ENCODE measurements around the gene EPGN. TPM values are rescaled to one million over a fixed set of nuclear protein-coding genes. Genes with fewer than 3 reads are reported as not detected.

The EPGN gene
- total RNA-seq, 5 donors from 2014 or later (not counting 1 experiment from before 2014, with no cell fraction given), result 0.77 to 4.0 TPM; not detected in 3

DNA sequence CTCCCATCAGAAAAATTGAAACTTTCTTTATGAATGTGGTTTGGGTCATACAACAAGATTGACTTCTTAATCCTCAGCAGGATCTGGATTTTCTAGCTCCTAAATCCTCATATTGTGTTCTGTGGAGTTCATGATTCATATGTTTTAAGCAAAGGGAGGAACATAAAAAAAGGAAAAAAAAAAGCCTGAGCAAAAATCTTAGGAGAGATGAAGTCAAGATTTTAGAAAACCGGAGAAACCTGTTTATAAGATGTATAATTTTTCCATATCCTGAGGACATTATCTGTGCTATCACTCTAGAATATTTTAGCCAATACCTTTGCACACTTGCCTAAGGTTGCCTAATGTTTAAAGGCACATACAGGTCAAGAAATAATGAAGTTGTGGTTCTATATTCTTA lies 49.7 kb downstream of the EPGN start:
- no peak for DNase-seq
- CTCF ChIA-PET, result interaction anchor here in 1 of 2 donors (0.7 kb wide), 1 partner anchor 42 kb away, joined by 3 read pairs; no protein-coding TSS in a partner anchor
- Mint-ChIP-seq H3K9me3 (no peaks in the 10 kb centered on the region), H3K27ac (no peak overlapping the region), H3K27me3 (peaks cover 5 to 6% of the 10 kb centered on the region in 2 donors), H3K4me1 (no peaks in the 10 kb centered on the region), H3K4me3 (no peak overlapping the region), H3K36me3 (no peaks in the 10 kb centered on the region)
- no peaks in the 10 kb centered on the region for H3K4me1 ChIP-seq (ENCODE audit: control insufficient read depth in 1 of 2, extremely low read depth in 1 of 2, insufficient read depth in 2 of 2, low read length in 2 of 2)
- no peaks in the 10 kb centered on the region for H3K36me3 ChIP-seq (ENCODE audit: control insufficient read depth in 2 of 2, extremely low read depth in 1 of 2, insufficient read depth in 1 of 2, low read length in 1 of 2)
- no peak overlapping the region for H3K27ac ChIP-seq (ENCODE audit: low read length)
- no peak for ATAC-seq (replicated peaks in 1 of 4)
- WGBS (ENCODE audit: insufficient coverage), result no CpG with 5 or more reads among the region's 1 CpG
- H3K9me3 ChIP-seq, result no peaks in the 10 kb centered on the region
- H3K27me3 ChIP-seq (replicated peaks in 1 of 2; ENCODE audit: control insufficient read depth in 2 of 2, extremely low read depth in 1 of 2, insufficient read depth in 2 of 2, low read length in 1 of 2), result no peaks in the 10 kb centered on the region
- no peak overlapping the region for H3K4me3 ChIP-seq (ENCODE audit: control insufficient read depth in 1 of 2, extremely low read depth in 1 of 2, low read length in 1 of 2)
- POLR2A ChIA-PET, result no interaction called here

- Mint-ChIP-seq H3K27me3 (peaks cover 26 to 36% of the 10 kb centered on the region in 2 donors), H3K9me3 (no peaks in the 10 kb centered on the region), H3K36me3 (no peaks in the 10 kb centered on the region), H3K27ac (no peak overlapping the region), H3K4me1 (peaks cover 16% of the 10 kb centered on the region in 3 donors), H3K4me3 (no peak overlapping the region)
- ATAC-seq (replicated peaks in 1 of 4), result no peak
- Histone ChIP-seq H3K4me1 (ENCODE audit: control insufficient read depth in 1 of 2, extremely low read depth in 1 of 2, insufficient read depth in 2 of 2, low read length in 2 of 2) (peaks cover 0 to 9% of the 10 kb centered on the region in 2 experiments), H3K36me3 (ENCODE audit: control insufficient read depth in 2 of 2, extremely low read depth in 1 of 2, insufficient read depth in 1 of 2, low read length in 1 of 2) (no peaks in the 10 kb centered on the region), H3K4me3 (ENCODE audit: control insufficient read depth in 1 of 2, extremely low read depth in 1 of 2, low read length in 1 of 2) (no peak overlapping the region), H3K9me3 (no peaks in the 10 kb centered on the region), H3K27me3 (replicated peaks in 1 of 2; ENCODE audit: control insufficient read depth in 2 of 2, extremely low read depth in 1 of 2, insufficient read depth in 2 of 2, low read length in 1 of 2) (peaks cover 0 to 18% of the 10 kb centered on the region in 2 experiments), H3K27ac (ENCODE audit: low read length) (no peak overlapping the region)
- no peak for DNase-seq
- ChIA-PET POLR2A (no interaction called here), CTCF (no interaction called here)
- WGBS (ENCODE audit: insufficient coverage), result 20% methylated on average over 1 of the region's 4 CpGs
Measured at GRCh38 chr4:74361671-74362070, 53.4 kb downstream of the EPGN start.

- Mint-ChIP-seq H3K4me3 (no peak overlapping the region), H3K27me3 (peaks cover 30 to 40% of the 10 kb centered on the region in 2 donors), H3K36me3 (no peaks in the 10 kb centered on the region), H3K27ac (no peak overlapping the region), H3K9me3 (no peaks in the 10 kb centered on the region), H3K4me1 (peaks cover 16% of the 10 kb centered on the region in 3 donors)
- peaks cover 0 to 9% of the 10 kb centered on the region in 2 experiments for H3K4me1 ChIP-seq (ENCODE audit: control insufficient read depth in 1 of 2, extremely low read depth in 1 of 2, insufficient read depth in 2 of 2, low read length in 2 of 2)
- no peak overlapping the region for H3K4me3 ChIP-seq (ENCODE audit: control insufficient read depth in 1 of 2, extremely low read depth in 1 of 2, low read length in 1 of 2)
- H3K36me3 ChIP-seq (ENCODE audit: control insufficient read depth in 2 of 2, extremely low read depth in 1 of 2, insufficient read depth in 1 of 2, low read length in 1 of 2), result no peaks in the 10 kb centered on the region
- no peaks in the 10 kb centered on the region for H3K9me3 ChIP-seq
- DNase-seq (no peak), ATAC-seq (replicated peaks in 1 of 4) (no peak)
- ChIA-PET POLR2A (no interaction called here), CTCF (no interaction called here)
- WGBS (ENCODE audit: insufficient coverage), result no CpG with 5 or more reads among the region's 3 CpGs
- no peak overlapping the region for H3K27ac ChIP-seq (ENCODE audit: low read length)
- H3K27me3 ChIP-seq (replicated peaks in 1 of 2; ENCODE audit: control insufficient read depth in 2 of 2, extremely low read depth in 1 of 2, insufficient read depth in 2 of 2, low read length in 1 of 2), result peaks cover 0 to 18% of the 10 kb centered on the region in 2 experiments
Measured at GRCh38 chr4:74362347-74362746, 54.1 kb downstream of the EPGN start.

DNA sequence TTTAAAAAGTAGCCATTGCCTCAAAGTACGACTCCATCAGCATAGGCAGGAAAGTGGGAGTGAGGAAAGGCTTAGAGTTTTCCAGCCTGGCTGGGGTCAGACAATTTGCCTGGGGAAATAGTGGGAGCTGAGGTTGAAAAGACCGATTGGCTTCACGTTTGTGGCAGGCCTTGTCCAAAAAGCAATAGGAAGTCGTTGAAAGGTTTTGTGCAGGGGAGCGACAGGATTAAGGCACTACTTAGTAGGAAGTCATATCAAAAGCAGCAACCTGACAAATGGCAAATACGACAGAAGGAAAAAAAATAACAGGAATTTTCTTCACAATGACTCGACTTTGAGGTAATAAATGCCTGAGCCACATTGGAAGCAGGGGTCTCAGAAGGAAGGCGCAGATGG lies 56.0 kb downstream of the EPGN start:
- H3K36me3 Mint-ChIP-seq, result no peaks in the 10 kb centered on the region
- H3K27ac Mint-ChIP-seq, result peak overlapping the region in 1 of 2 donors; percentile 12
- Histone ChIP-seq H3K27me3 (replicated peaks in 1 of 2; ENCODE audit: control insufficient read depth in 2 of 2, extremely low read depth in 1 of 2, insufficient read depth in 2 of 2, low read length in 1 of 2) (peaks cover 0 to 18% of the 10 kb centered on the region in 2 experiments), H3K27ac (ENCODE audit: low read length) (no peak overlapping the region), H3K36me3 (ENCODE audit: control insufficient read depth in 2 of 2, extremely low read depth in 1 of 2, insufficient read depth in 1 of 2, low read length in 1 of 2) (no peaks in the 10 kb centered on the region), H3K9me3 (no peaks in the 10 kb centered on the region), H3K4me1 (ENCODE audit: control insufficient read depth in 1 of 2, extremely low read depth in 1 of 2, insufficient read depth in 2 of 2, low read length in 2 of 2) (peaks cover 0 to 9% of the 10 kb centered on the region in 2 experiments), H3K4me3 (ENCODE audit: control insufficient read depth in 1 of 2, extremely low read depth in 1 of 2, low read length in 1 of 2) (no peak overlapping the region)
- no peaks in the 10 kb centered on the region for H3K9me3 Mint-ChIP-seq
- DNase-seq (no peak), ATAC-seq (replicated peaks in 1 of 4) (no peak)
- peaks cover 33 to 40% of the 10 kb centered on the region in 2 donors for H3K27me3 Mint-ChIP-seq
- CTCF ChIA-PET, result interaction anchor here in 1 of 2 donors (0.6 kb wide), 1 partner anchor 310 kb away, joined by 3 read pairs; no protein-coding TSS in a partner anchor
- H3K4me1 Mint-ChIP-seq, result peaks cover 16% of the 10 kb centered on the region in 3 donors
- POLR2A ChIA-PET, result no interaction called here
- H3K4me3 Mint-ChIP-seq, result peak overlapping the region in 2 of 3 donors; percentile 1 to 63
- 31% methylated on average over 7 of the region's 8 CpGs for WGBS (ENCODE audit: insufficient coverage)

DNA sequence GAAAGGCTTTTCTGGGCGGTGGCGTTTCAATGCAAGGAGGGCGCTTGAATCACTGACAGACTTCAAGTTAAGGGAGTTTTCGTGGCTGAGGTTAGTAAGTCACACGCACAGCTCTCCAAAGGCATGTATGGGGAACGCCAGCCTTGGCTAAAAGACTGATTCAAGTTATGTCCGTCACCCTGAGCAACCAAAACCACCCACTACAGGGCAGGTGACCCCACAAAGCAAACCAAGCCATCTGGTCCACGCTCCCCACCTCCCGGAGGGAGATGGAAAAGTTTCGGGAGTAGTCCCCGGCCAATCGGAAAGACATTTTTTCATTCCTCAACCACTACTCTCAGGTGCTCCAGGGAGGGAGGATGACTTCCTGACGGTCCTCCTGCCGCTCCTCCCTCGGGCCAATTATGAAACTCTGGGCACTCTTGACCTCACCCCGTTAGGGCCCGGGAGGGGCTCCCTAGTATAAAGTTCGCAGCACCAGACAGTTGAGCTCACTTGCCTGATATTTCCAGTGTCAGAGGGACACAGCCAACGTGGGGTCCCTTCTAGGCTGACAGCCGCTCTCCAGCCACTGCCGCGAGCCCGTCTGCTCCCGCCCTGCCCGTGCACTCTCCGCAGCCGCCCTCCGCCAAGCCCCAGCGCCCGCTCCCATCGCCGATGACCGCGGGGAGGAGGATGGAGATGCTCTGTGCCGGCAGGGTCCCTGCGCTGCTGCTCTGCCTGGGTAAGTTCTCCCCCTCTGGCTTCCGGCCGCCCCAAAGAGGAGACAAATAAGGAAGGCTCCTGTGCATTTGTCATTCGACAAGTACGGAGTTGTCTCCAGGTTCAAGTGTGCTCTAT lies 56.6 kb downstream of the EPGN start, which contains the start of gene EREG:
Gene EREG, plus strand, starts transcription at position 494 of the 840 bp plus-strand sequence. Its CDS starts 164 bp downstream, at position 658.
- CTCF ChIA-PET, result interaction anchor here (0.6 to 1.0 kb wide), 3 partner anchors 12 to 306 kb away, joined by 3 to 4 read pairs (median 3); no protein-coding TSS in a partner anchor
- ATAC-seq (replicated peaks in 1 of 4) (peak; percentile 61 to 84 (median 72)), DNase-seq (peak in 16 of 35 experiments; percentile 1 to 40 (median 10))
- Histone ChIP-seq H3K9me3 (no peaks in the 10 kb centered on the region), H3K27me3 (replicated peaks in 1 of 2; ENCODE audit: control insufficient read depth in 2 of 2, extremely low read depth in 1 of 2, insufficient read depth in 2 of 2, low read length in 1 of 2) (peaks cover 0 to 18% of the 10 kb centered on the region in 2 experiments), H3K36me3 (ENCODE audit: control insufficient read depth in 2 of 2, extremely low read depth in 1 of 2, insufficient read depth in 1 of 2, low read length in 1 of 2) (no peaks in the 10 kb centered on the region), H3K27ac (ENCODE audit: low read length) (no peak within 1 kb of the TSS), H3K4me1 (ENCODE audit: control insufficient read depth in 1 of 2, extremely low read depth in 1 of 2, insufficient read depth in 2 of 2, low read length in 2 of 2) (peaks cover 0 to 9% of the 10 kb centered on the region in 2 experiments), H3K4me3 (ENCODE audit: control insufficient read depth in 1 of 2, extremely low read depth in 1 of 2, low read length in 1 of 2) (peak within 1 kb of the TSS in 1 of 2 donors; percentile 42)
- Mint-ChIP-seq H3K36me3 (no peaks in the 10 kb centered on the region), H3K9me3 (no peaks in the 10 kb centered on the region), H3K27ac (peak within 1 kb of the TSS in 1 of 2 donors; percentile 12), H3K4me3 (peak within 1 kb of the TSS; percentile 53 to 63 (median 60)), H3K27me3 (peaks cover 33 to 40% of the 10 kb centered on the region in 2 donors), H3K4me1 (peaks cover 16% of the 10 kb centered on the region in 3 donors)
- POLR2A ChIA-PET, result interaction anchor here (0.6 to 1.1 kb wide), 2 partner anchors 48 to 80 kb away, joined by 3 to 4 read pairs; no protein-coding TSS in a partner anchor
- under 1% methylated on average over 24 of the region's 40 CpGs for WGBS (ENCODE audit: insufficient coverage)

- peaks cover 0 to 9% of the 10 kb centered on the region in 2 experiments for H3K4me1 ChIP-seq (ENCODE audit: control insufficient read depth in 1 of 2, extremely low read depth in 1 of 2, insufficient read depth in 2 of 2, low read length in 2 of 2)
- POLR2A ChIA-PET, result interaction anchor here in 1 of 2 donors (1.1 kb wide), 1 partner anchor 49 kb away, joined by 4 read pairs; no protein-coding TSS in a partner anchor
- H3K36me3 Mint-ChIP-seq, result no peaks in the 10 kb centered on the region
- H3K36me3 ChIP-seq (ENCODE audit: control insufficient read depth in 2 of 2, extremely low read depth in 1 of 2, insufficient read depth in 1 of 2, low read length in 1 of 2), result no peaks in the 10 kb centered on the region
- no peaks in the 10 kb centered on the region for H3K9me3 Mint-ChIP-seq
- no peak for DNase-seq
- H3K9me3 ChIP-seq, result no peaks in the 10 kb centered on the region
- WGBS (ENCODE audit: insufficient coverage), result 59% methylated on average over 8 of the region's 11 CpGs
- H3K27me3 ChIP-seq (replicated peaks in 1 of 2; ENCODE audit: control insufficient read depth in 2 of 2, extremely low read depth in 1 of 2, insufficient read depth in 2 of 2, low read length in 1 of 2), result peaks cover 0 to 18% of the 10 kb centered on the region in 2 experiments
- ATAC-seq (replicated peaks in 1 of 4), result no peak
- no peak overlapping the region for H3K27ac Mint-ChIP-seq
- H3K4me3 ChIP-seq (ENCODE audit: control insufficient read depth in 1 of 2, extremely low read depth in 1 of 2, low read length in 1 of 2), result no peak overlapping the region
- H3K27ac ChIP-seq (ENCODE audit: low read length), result no peak overlapping the region
- CTCF ChIA-PET, result interaction anchor here (0.6 to 1.0 kb wide), 3 partner anchors 13 to 305 kb away, joined by 3 to 4 read pairs (median 3); no protein-coding TSS in a partner anchor
- peaks cover 33 to 40% of the 10 kb centered on the region in 2 donors for H3K27me3 Mint-ChIP-seq
- H3K4me1 Mint-ChIP-seq, result peaks cover 16% of the 10 kb centered on the region in 3 donors
- peak overlapping the region in 1 of 3 donors; percentile 63 for H3K4me3 Mint-ChIP-seq
Measured at GRCh38 chr4:74365761-74366160, 57.5 kb downstream of the EPGN start.

Measured in T-cell (primary cell).